SU-DHL-6 (cell line): ENCODE measurements around the gene AP3D1.

Experiments used
- CTCF ChIP-seq: fragments of 200-600 bp; sonication (generic); IDR thresholded peaks from one replicate; pipeline ENCODE4 v1.5.1; 2017; ENCODE audit warnings: antibody characterized with exemption, mild to moderate bottlenecking, low read length, moderate library complexity; ENCODE audit not compliant: insufficient read depth, poor library complexity, severe bottlenecking
- EZH2phosphoT487 ChIP-seq: fragments of 200-600 bp; sonication (generic), shearing (Covaris generic); conservative IDR thresholded peaks from 2 replicates; pipeline ENCODE4 v1.6.1; 2018; ENCODE audit warnings: mild to moderate bottlenecking, antibody characterized with exemption, low read length, moderate library complexity, mixed read lengths

GRCh38 chr19:2096034-2096479, 55.3 kb downstream of the AP3D1 start, which contains the start of gene MOB3A:
- peak; percentile 22 for TF ChIP-seq CTCF
- TF ChIP-seq EZH2phosphoT487: no peak
